Caco-2 (cell line): ENCODE measurements around the gene SLC38A11. TPM values are rescaled to one million over a fixed set of nuclear protein-coding genes. Genes with fewer than 3 reads are reported as not detected.

Experiments
- BruUV-seq: library from RNA; stranded (reverse); fragments of 400-500 nt; replicated peaks from 2 replicates; lab custom pipeline; 2021; lab: Mats Ljungman, UMichigan
- CTCF ChIA-PET: fragments of 300-600 bp; sonication (Branson Sonifier 250); formaldehyde crosslinking; loops from one replicate; lab custom pipeline; 2022; ENCODE audit warnings: antibody characterized with exemption; lab: Charles Lee
- POLR2A ChIA-PET: fragments of 300-600 bp; sonication (Branson Sonifier 250); formaldehyde crosslinking; loops from one replicate; lab custom pipeline; 2022; ENCODE audit warnings: antibody characterized with exemption; lab: Charles Lee
- DNase-seq, 2 experiments: peaks; one replicate each; pipeline versions ENCODE4 v3.0.0 to v3.0.0-alpha.2; 2020 to 2022
- H3K27me3 ChIP-seq: replicated peaks from 2 replicates; pipeline ENCODE4 v1.6.0; 2011; ENCODE audit warnings: low read length; ENCODE audit not compliant: control insufficient read depth, insufficient read depth
- H3K36me3 ChIP-seq: 2 replicates; pipeline ENCODE4 v1.5.1; 2011; ENCODE audit warnings: low read length; ENCODE audit not compliant: control insufficient read depth, insufficient read depth
- H3K4me1 ChIP-seq: fragments of 250-450 bp; sonication (Bioruptor Pico); 2 replicates; pipeline ENCODE4 v1.5.1; 2020; ENCODE audit warnings: mild to moderate bottlenecking
- H3K4me3 ChIP-seq: 2 replicates; pipeline ENCODE4 v1.5.1; 2011; ENCODE audit warnings: low read depth, mild to moderate bottlenecking, control low read depth, low read length
- H3K9me3 ChIP-seq: fragments of 250-450 bp; sonication (Bioruptor Pico); 2 replicates; pipeline ENCODE4 v1.5.1; 2020; ENCODE audit warnings: mild to moderate bottlenecking, moderate library complexity
- H3K27ac Mint-ChIP-seq: one replicate; pipeline ENCODE4 v1.8.0; 2022; ENCODE audit warnings: mixed read lengths; ENCODE audit not compliant: unreplicated experiment
- H3K27me3 Mint-ChIP-seq: one replicate; pipeline ENCODE4 v1.8.0; 2022; ENCODE audit warnings: mixed read lengths; ENCODE audit not compliant: insufficient read depth, unreplicated experiment
- H3K36me3 Mint-ChIP-seq: one replicate; pipeline ENCODE4 v1.8.0; 2022; ENCODE audit warnings: mild to moderate bottlenecking, mixed read lengths; ENCODE audit not compliant: insufficient read depth, unreplicated experiment
- H3K4me1 Mint-ChIP-seq: one replicate; pipeline ENCODE4 v1.8.0; 2022; ENCODE audit warnings: low read depth, mixed read lengths; ENCODE audit not compliant: unreplicated experiment
- H3K4me3 Mint-ChIP-seq: one replicate; pipeline ENCODE4 v1.8.0; 2022; ENCODE audit warnings: mild to moderate bottlenecking, moderate library complexity, mixed read lengths; ENCODE audit not compliant: unreplicated experiment
- H3K9me3 Mint-ChIP-seq: one replicate; pipeline ENCODE4 v1.8.0; 2022; ENCODE audit warnings: mixed read lengths; ENCODE audit not compliant: unreplicated experiment
- CTCF ChIP-seq, 2 experiments: fragments of 200-600 bp in 1 of 2; IDR thresholded peaks; 1 replicate in 1 of 2; 2 replicates in 1 of 2; pipeline versions ENCODE4 v1.5.1 to v1.8.0; 2011 to 2022; ENCODE audit warnings: antibody characterized with exemption in 1 of 2, control low read depth in 1 of 2, inconsistent platforms in 1 of 2, low read depth in 1 of 2, low read length in 1 of 2, mild to moderate bottlenecking in 1 of 2, moderate library complexity in 1 of 2; ENCODE audit not compliant: insufficient read depth in 1 of 2, severe bottlenecking in 1 of 2, unreplicated experiment in 1 of 2
- intact Hi-C: fragments of 100-400 bp; cut with micrococcal nuclease; formaldehyde crosslinking; loops from one replicate; pipeline ENCODE4 v1.10.0; 2022; ENCODE audit not compliant: unreplicated experiment
- total RNA-seq: library from RNA; stranded (reverse); gene quantifications from 2 replicates; pipeline ENCODE4 v1.2.3, GENCODE V29; 2022

The SLC38A11 gene
- total RNA-seq, 1 experiment from 2014 or later: 1.6 TPM

GRCh38 chr2:164877169-164877568 lies 78.2 kb downstream of the SLC38A11 start:
- no peaks in the 10 kb centered on the region for H3K27me3 ChIP-seq
- no peaks in the 10 kb centered on the region for H3K4me1 Mint-ChIP-seq
- H3K36me3 ChIP-seq: no peaks in the 10 kb centered on the region
- BruUV-seq: no TSS peak
- no peak overlapping the region for H3K4me3 Mint-ChIP-seq
- H3K4me3 ChIP-seq: no peak overlapping the region
- no peak overlapping the region for H3K27ac Mint-ChIP-seq
- ChIA-PET CTCF (no interaction called here), POLR2A (no interaction called here)
- intact Hi-C loops: no loop called here
- no peak for TF ChIP-seq CTCF (IDR thresholded peaks at IDR 0.05; ENCODE audit: insufficient read depth in 1 of 2, low read depth in 1 of 2, low read length in 1 of 2, severe bottlenecking in 1 of 2, unreplicated experiment in 1 of 2)
- H3K9me3 Mint-ChIP-seq: no peaks in the 10 kb centered on the region
- no peaks in the 10 kb centered on the region for H3K36me3 Mint-ChIP-seq
- no peaks in the 10 kb centered on the region for H3K4me1 ChIP-seq
- no peak for DNase-seq
- no peaks in the 10 kb centered on the region for H3K9me3 ChIP-seq
- no peaks in the 10 kb centered on the region for H3K27me3 Mint-ChIP-seq

- Mint-ChIP-seq H3K4me3 (no peak overlapping the region), H3K36me3 (no peaks in the 10 kb centered on the region), H3K9me3 (no peaks in the 10 kb centered on the region), H3K27ac (no peak overlapping the region), H3K4me1 (no peaks in the 10 kb centered on the region), H3K27me3 (no peaks in the 10 kb centered on the region)
- no peak for TF ChIP-seq CTCF (IDR thresholded peaks at IDR 0.05; ENCODE audit: insufficient read depth in 1 of 2, low read depth in 1 of 2, low read length in 1 of 2, severe bottlenecking in 1 of 2, unreplicated experiment in 1 of 2)
- H3K27me3 ChIP-seq: no peaks in the 10 kb centered on the region
- no TSS peak for BruUV-seq
- POLR2A ChIA-PET: no interaction called here
- CTCF ChIA-PET: no interaction called here
- intact Hi-C loops: no loop called here
- DNase-seq: no peak
- H3K4me3 ChIP-seq: no peak overlapping the region
- H3K9me3 ChIP-seq: no peaks in the 10 kb centered on the region
- H3K4me1 ChIP-seq: no peaks in the 10 kb centered on the region
- H3K36me3 ChIP-seq: no peaks in the 10 kb centered on the region
Observed at GRCh38 chr2:164875334-164876205, 79.8 kb downstream of the SLC38A11 start.

GRCh38 chr2:164873210-164873908 lies 82.0 kb downstream of the SLC38A11 start:
- Histone ChIP-seq H3K4me1 (no peaks in the 10 kb centered on the region), H3K4me3 (no peak overlapping the region), H3K36me3 (no peaks in the 10 kb centered on the region), H3K9me3 (no peaks in the 10 kb centered on the region), H3K27me3 (no peaks in the 10 kb centered on the region)
- ChIA-PET POLR2A (no interaction called here), CTCF (no interaction called here)
- BruUV-seq: no TSS peak
- H3K4me1 Mint-ChIP-seq: no peaks in the 10 kb centered on the region
- intact Hi-C loops: no loop called here
- TF ChIP-seq CTCF (IDR thresholded peaks at IDR 0.05; ENCODE audit: insufficient read depth in 1 of 2, low read depth in 1 of 2, low read length in 1 of 2, severe bottlenecking in 1 of 2, unreplicated experiment in 1 of 2): no peak
- DNase-seq: no peak
- no peak overlapping the region for H3K4me3 Mint-ChIP-seq
- H3K27me3 Mint-ChIP-seq: no peaks in the 10 kb centered on the region
- no peak overlapping the region for H3K27ac Mint-ChIP-seq
- no peaks in the 10 kb centered on the region for H3K36me3 Mint-ChIP-seq
- H3K9me3 Mint-ChIP-seq: no peaks in the 10 kb centered on the region
